ENCODE results near the gene GDAP1L1. TPM values are rescaled to one million over a fixed set of nuclear protein-coding genes. Genes with fewer than 3 reads are reported as not detected.

The GDAP1L1 gene
- total RNA-seq, 1 donor from 2014 or later: not detected

- DNase-seq (ENCODE audit: low read depth) (no peak), FAIRE-seq (no peak)
- H3K36me3 ChIP-seq (ENCODE audit: control insufficient read depth, insufficient read depth, low read length): no peaks in the 10 kb centered on the region
- no peak for TF ChIP-seq CTCF (IDR thresholded peaks at IDR 0.05; ENCODE audit: insufficient read depth, low read length, severe bottlenecking)
- peaks cover 9% of the 10 kb centered on the region for H3K27me3 ChIP-seq (ENCODE audit: control insufficient read depth, insufficient read depth, low read length)
- H3K4me3 ChIP-seq (ENCODE audit: low read depth, low read length): no peak overlapping the region
Observed at GRCh38 chr20:44248410-44248759, 1.3 kb downstream of the GDAP1L1 start.

- Histone ChIP-seq H3K4me3 (ENCODE audit: low read depth, low read length) (no peak overlapping the region), H3K36me3 (ENCODE audit: control insufficient read depth, insufficient read depth, low read length) (no peaks in the 10 kb centered on the region), H3K27me3 (ENCODE audit: control insufficient read depth, insufficient read depth, low read length) (peaks cover 9% of the 10 kb centered on the region)
- FAIRE-seq: no peak
- no peak for DNase-seq (ENCODE audit: low read depth)
- TF ChIP-seq CTCF (IDR thresholded peaks at IDR 0.05; ENCODE audit: insufficient read depth, low read length, severe bottlenecking): no peak
Observed at GRCh38 chr20:44251284-44251683, 4.2 kb downstream of the GDAP1L1 start.

GRCh38 chr20:44253528-44253927 lies 6.4 kb downstream of the GDAP1L1 start:
- DNase-seq (ENCODE audit: low read depth) (no peak), FAIRE-seq (no peak)
- no peaks in the 10 kb centered on the region for H3K27me3 ChIP-seq (ENCODE audit: control insufficient read depth, insufficient read depth, low read length)
- H3K4me3 ChIP-seq (ENCODE audit: low read depth, low read length): no peak overlapping the region
- H3K36me3 ChIP-seq (ENCODE audit: control insufficient read depth, insufficient read depth, low read length): no peaks in the 10 kb centered on the region
- TF ChIP-seq CTCF (IDR thresholded peaks at IDR 0.05; ENCODE audit: insufficient read depth, low read length, severe bottlenecking): no peak

GRCh38 chr20:44254073-44254472 lies 7.0 kb downstream of the GDAP1L1 start:
- TF ChIP-seq CTCF (IDR thresholded peaks at IDR 0.05; ENCODE audit: insufficient read depth, low read length, severe bottlenecking): no peak
- FAIRE-seq: peak; percentile 23
- Histone ChIP-seq H3K4me3 (ENCODE audit: low read depth, low read length) (no peak overlapping the region), H3K27me3 (ENCODE audit: control insufficient read depth, insufficient read depth, low read length) (no peaks in the 10 kb centered on the region), H3K36me3 (ENCODE audit: control insufficient read depth, insufficient read depth, low read length) (no peaks in the 10 kb centered on the region)
- no peak for DNase-seq (ENCODE audit: low read depth)

- no peak for TF ChIP-seq CTCF (IDR thresholded peaks at IDR 0.05; ENCODE audit: insufficient read depth, low read length, severe bottlenecking)
- DNase-seq (ENCODE audit: low read depth) (no peak), FAIRE-seq (no peak)
- Histone ChIP-seq H3K36me3 (ENCODE audit: control insufficient read depth, insufficient read depth, low read length) (no peaks in the 10 kb centered on the region), H3K27me3 (ENCODE audit: control insufficient read depth, insufficient read depth, low read length) (no peaks in the 10 kb centered on the region), H3K4me3 (ENCODE audit: low read depth, low read length) (no peak overlapping the region)
Observed at GRCh38 chr20:44255942-44256341, 8.8 kb downstream of the GDAP1L1 start.

- Histone ChIP-seq H3K36me3 (ENCODE audit: control insufficient read depth, insufficient read depth, low read length) (no peaks in the 10 kb centered on the region), H3K4me3 (ENCODE audit: low read depth, low read length) (no peak overlapping the region), H3K27me3 (ENCODE audit: control insufficient read depth, insufficient read depth, low read length) (no peaks in the 10 kb centered on the region)
- no peak for TF ChIP-seq CTCF (IDR thresholded peaks at IDR 0.05; ENCODE audit: insufficient read depth, low read length, severe bottlenecking)
- FAIRE-seq (no peak), DNase-seq (ENCODE audit: low read depth) (no peak)
Observed at GRCh38 chr20:44256961-44257360, 9.9 kb downstream of the GDAP1L1 start.

Data from bronchial epithelial cell (primary cell).